Measurements from ENCODE around the gene GPS1. TPM values are rescaled to one million over a fixed set of nuclear protein-coding genes. Genes with fewer than 3 reads are reported as not detected.
A peak's percentile ranks its signal among the peaks of the same experiment; 100 is the strongest.

GPS1 gene
- total and polyA plus RNA-seq, 11 donors: 76.7 to 151 (median 85.0) TPM

GRCh38 chr17:82034371-82035011 lies 17.2 kb upstream of the GPS1 start:
- H3K4me1 ChIP-seq: peaks cover 6 to 52% (median 32%) of the 10 kb centered on the region in 12 donors
- DNase-seq (no peak), ATAC-seq (no peak)
- intact Hi-C loops (cut with DNase I): loop anchor here in 5 of 10 donors (5.0 to 10.0 kb wide), 5 partner anchors 63 to 290 kb away; partner anchors contain the start of gene FASN (in 1 of the 5)
- H3K27ac ChIP-seq: no peak overlapping the region
- H3K36me3 ChIP-seq: peaks cover 0 to 5% (median 0%) of the 10 kb centered on the region in 9 donors
- H3K4me3 ChIP-seq: no peak overlapping the region
- H3K9me3 ChIP-seq: no peaks in the 10 kb centered on the region
- 74 to 83% (median 81%) methylated on average over 23 of the region's 23 CpGs for WGBS, 4 donors
- no peak for TF ChIP-seq POLR2A (IDR thresholded peaks at IDR 0.05)
- TF ChIP-seq, protein P1, sequence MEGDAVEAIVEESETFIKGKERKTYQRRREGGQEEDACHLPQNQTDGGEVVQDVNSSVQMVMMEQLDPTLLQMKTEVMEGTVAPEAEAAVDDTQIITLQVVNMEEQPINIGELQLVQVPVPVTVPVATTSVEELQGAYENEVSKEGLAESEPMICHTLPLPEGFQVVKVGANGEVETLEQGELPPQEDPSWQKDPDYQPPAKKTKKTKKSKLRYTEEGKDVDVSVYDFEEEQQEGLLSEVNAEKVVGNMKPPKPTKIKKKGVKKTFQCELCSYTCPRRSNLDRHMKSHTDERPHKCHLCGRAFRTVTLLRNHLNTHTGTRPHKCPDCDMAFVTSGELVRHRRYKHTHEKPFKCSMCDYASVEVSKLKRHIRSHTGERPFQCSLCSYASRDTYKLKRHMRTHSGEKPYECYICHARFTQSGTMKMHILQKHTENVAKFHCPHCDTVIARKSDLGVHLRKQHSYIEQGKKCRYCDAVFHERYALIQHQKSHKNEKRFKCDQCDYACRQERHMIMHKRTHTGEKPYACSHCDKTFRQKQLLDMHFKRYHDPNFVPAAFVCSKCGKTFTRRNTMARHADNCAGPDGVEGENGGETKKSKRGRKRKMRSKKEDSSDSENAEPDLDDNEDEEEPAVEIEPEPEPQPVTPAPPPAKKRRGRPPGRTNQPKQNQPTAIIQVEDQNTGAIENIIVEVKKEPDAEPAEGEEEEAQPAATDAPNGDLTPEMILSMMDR (IDR thresholded peaks at IDR 0.05): no peak
- peaks cover 0 to 9% (median 0%) of the 10 kb centered on the region in 9 donors for H3K27me3 ChIP-seq

GRCh38 chr17:82035488-82035887 lies 16.2 kb upstream of the GPS1 start:
- Histone ChIP-seq H3K4me1 (peaks cover 4 to 42% (median 24%) of the 10 kb centered on the region in 12 donors), H3K27me3 (peaks cover 0 to 9% (median 0%) of the 10 kb centered on the region in 9 donors), H3K36me3 (peaks cover 0 to 5% (median 0%) of the 10 kb centered on the region in 9 donors), H3K27ac (no peak overlapping the region), H3K4me3 (no peak overlapping the region), H3K9me3 (no peaks in the 10 kb centered on the region)
- TF ChIP-seq, protein P1 (IDR thresholded peaks at IDR 0.05): no peak
- no peak for TF ChIP-seq POLR2A (IDR thresholded peaks at IDR 0.05)
- intact Hi-C loops (cut with DNase I): loop anchor here in 3 of 10 donors (5.0 to 10.0 kb wide), 3 partner anchors 62 to 289 kb away; partner anchors contain the start of gene FASN (in 1 of the 3)
- no peak for ATAC-seq
- no peak for DNase-seq
- WGBS, 4 donors: 76 to 91% (median 90%) methylated on average over 5 to 8 of the region's 8 CpGs

DNA sequence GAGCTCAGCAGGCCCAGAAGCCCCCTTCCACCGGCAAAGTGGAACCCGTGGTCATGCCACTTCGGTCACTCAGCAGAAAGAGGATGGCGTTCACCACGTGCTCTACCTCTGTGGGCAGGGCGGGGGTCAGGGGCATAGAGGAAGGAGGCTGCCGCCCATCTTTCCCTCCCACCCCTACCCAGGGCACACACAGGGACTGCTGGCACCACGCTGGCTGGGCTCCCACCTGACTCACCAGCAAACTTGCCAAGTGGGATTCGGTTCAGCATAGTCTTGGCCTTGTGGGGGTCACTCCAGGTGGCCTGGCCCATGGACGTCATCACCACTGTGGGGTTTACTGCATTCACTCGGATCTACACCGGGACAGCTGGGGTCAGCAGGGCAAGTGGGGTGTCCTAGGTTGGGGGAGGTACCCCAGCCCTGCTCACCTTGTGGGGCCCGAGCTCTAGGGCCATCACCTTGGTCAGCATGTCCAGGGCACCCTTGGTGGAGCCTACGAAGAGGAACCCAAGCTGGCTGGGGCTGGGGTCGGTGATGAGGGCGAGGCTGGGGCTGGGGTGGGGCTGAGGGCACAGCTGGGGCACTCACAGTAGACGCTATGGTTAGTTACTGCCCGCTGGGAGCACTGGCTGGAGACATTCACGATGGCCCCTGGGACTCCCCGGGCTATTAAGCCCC lies 15.6 kb upstream of the GPS1 start:
- no peak for TF ChIP-seq POLR2A (IDR thresholded peaks at IDR 0.05)
- TF ChIP-seq, protein P1 (IDR thresholded peaks at IDR 0.05): no peak
- Histone ChIP-seq H3K9me3 (no peaks in the 10 kb centered on the region), H3K27me3 (peaks cover 0 to 9% (median 0%) of the 10 kb centered on the region in 9 donors), H3K27ac (peak overlapping the region in 5 of 12 donors; percentile 91 to 98 (median 93)), H3K4me3 (peak overlapping the region in 10 of 12 donors; percentile 49 to 92 (median 73)), H3K4me1 (peaks cover 4 to 36% (median 19%) of the 10 kb centered on the region in 12 donors), H3K36me3 (peaks cover 0 to 5% (median 0%) of the 10 kb centered on the region in 9 donors)
- 76 to 88% (median 80%) methylated on average over 12 to 20 of the region's 20 CpGs for WGBS, 4 donors
- intact Hi-C loops (cut with DNase I): loop anchor here in 3 of 10 donors (5.0 to 10.0 kb wide), 3 partner anchors 61 to 289 kb away; partner anchors contain the start of gene FASN (in 1 of the 3)
- DNase-seq (no peak), ATAC-seq (peak in 1 of 4 donors; percentile 1)

- H3K27me3 ChIP-seq: peaks cover 0 to 9% (median 0%) of the 10 kb centered on the region in 9 donors
- H3K4me3 ChIP-seq: peak overlapping the region; percentile 49 to 92 (median 73)
- DNase-seq (no peak), ATAC-seq (no peak)
- no peaks in the 10 kb centered on the region for H3K9me3 ChIP-seq
- TF ChIP-seq, protein P1 (IDR thresholded peaks at IDR 0.05): no peak
- TF ChIP-seq POLR2A (IDR thresholded peaks at IDR 0.05): no peak
- H3K27ac ChIP-seq: peak overlapping the region; percentile 91 to 98 (median 94)
- H3K36me3 ChIP-seq: peaks cover 0 to 5% (median 0%) of the 10 kb centered on the region in 9 donors
- intact Hi-C loops (cut with DNase I): loop anchor here in 4 of 10 donors (1.0 to 10.0 kb wide), 4 partner anchors 61 to 288 kb away; partner anchors contain the start of gene FASN (in 2 of the 4)
- peaks cover 4 to 36% (median 19%) of the 10 kb centered on the region in 12 donors for H3K4me1 ChIP-seq
- WGBS, 4 donors: 36 to 58% (median 44%) methylated on average over 9 to 23 of the region's 23 CpGs
These were observed 15.0 kb upstream of the GPS1 start for GRCh38 chr17:82036634-82037091.
